Measurements from ENCODE around the gene KANK4. TPM values are rescaled to one million over a fixed set of nuclear protein-coding genes. Genes with fewer than 3 reads are reported as not detected.

The KANK4 gene
- polyA plus RNA-seq, 3 donors from 2014 or later = not detected

GRCh38 chr1:62349470-62350233, 30.4 kb upstream of the KANK4 start:
- Mint-ChIP-seq H3K27ac (no peak overlapping the region), H3K4me1 (no peaks in the 10 kb centered on the region), H3K4me3 (no peak overlapping the region), H3K9me3 (no peaks in the 10 kb centered on the region), H3K36me3 (no peaks in the 10 kb centered on the region), H3K27me3 (ENCODE audit: low read depth in 3 of 3) (peaks cover 1 to 2% (median 2%) of the 10 kb centered on the region in 3 donors)
- no peak for DNase-seq

DNA sequence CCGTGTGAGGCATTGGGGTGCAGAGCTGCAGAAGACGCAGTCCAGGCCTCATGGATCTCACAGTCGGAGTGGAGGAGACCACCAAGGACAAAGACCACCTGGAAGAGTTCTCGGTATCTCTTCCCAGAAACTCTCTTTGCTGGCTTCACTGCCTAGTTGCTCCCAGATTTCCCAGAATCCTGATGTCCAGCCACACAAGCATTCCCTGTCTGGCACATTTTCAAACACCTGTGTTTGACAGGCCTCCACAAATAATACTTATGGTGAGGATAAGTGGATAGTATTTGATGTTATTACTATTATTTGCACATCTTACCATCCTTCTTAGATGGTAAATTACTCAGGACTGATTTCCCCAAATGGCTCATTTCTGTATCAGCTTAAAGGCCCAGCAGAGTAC, 27.7 kb upstream of the KANK4 start:
- no peak overlapping the region for H3K27ac Mint-ChIP-seq
- peaks cover 0 to 2% (median 0%) of the 10 kb centered on the region in 3 donors for H3K27me3 Mint-ChIP-seq (ENCODE audit: low read depth in 3 of 3)
- H3K36me3 Mint-ChIP-seq = no peaks in the 10 kb centered on the region
- no peaks in the 10 kb centered on the region for H3K4me1 Mint-ChIP-seq
- H3K9me3 Mint-ChIP-seq = no peaks in the 10 kb centered on the region
- no peak for DNase-seq
- H3K4me3 Mint-ChIP-seq = no peak overlapping the region

- Mint-ChIP-seq H3K4me3 (no peak overlapping the region), H3K36me3 (no peaks in the 10 kb centered on the region), H3K27ac (no peak overlapping the region), H3K27me3 (ENCODE audit: low read depth in 3 of 3) (peaks cover 0 to 2% (median 1%) of the 10 kb centered on the region in 3 donors), H3K9me3 (no peaks in the 10 kb centered on the region), H3K4me1 (no peaks in the 10 kb centered on the region)
- DNase-seq = no peak
Observed at GRCh38 chr1:62343911-62344310, 24.7 kb upstream of the KANK4 start.

- H3K4me1 Mint-ChIP-seq = no peaks in the 10 kb centered on the region
- H3K9me3 Mint-ChIP-seq = no peaks in the 10 kb centered on the region
- no peak for DNase-seq
- H3K27me3 Mint-ChIP-seq (ENCODE audit: low read depth in 3 of 3) = peaks cover 0 to 1% (median 0%) of the 10 kb centered on the region in 3 donors
- H3K36me3 Mint-ChIP-seq = no peaks in the 10 kb centered on the region
- H3K4me3 Mint-ChIP-seq = no peak overlapping the region
- no peak overlapping the region for H3K27ac Mint-ChIP-seq
Observed at GRCh38 chr1:62342270-62342669, 23.0 kb upstream of the KANK4 start.

- H3K4me1 Mint-ChIP-seq = no peaks in the 10 kb centered on the region
- H3K36me3 Mint-ChIP-seq = no peaks in the 10 kb centered on the region
- DNase-seq = no peak
- no peak overlapping the region for H3K27ac Mint-ChIP-seq
- H3K4me3 Mint-ChIP-seq = no peak overlapping the region
- peaks cover 0 to 1% (median 0%) of the 10 kb centered on the region in 3 donors for H3K27me3 Mint-ChIP-seq (ENCODE audit: low read depth in 3 of 3)
- H3K9me3 Mint-ChIP-seq = no peaks in the 10 kb centered on the region
Observed at GRCh38 chr1:62341615-62342014, 22.4 kb upstream of the KANK4 start.

GRCh38 chr1:62341089-62341488, 21.9 kb upstream of the KANK4 start:
- no peak overlapping the region for H3K4me3 Mint-ChIP-seq
- no peak overlapping the region for H3K27ac Mint-ChIP-seq
- no peak for DNase-seq
- no peaks in the 10 kb centered on the region for H3K4me1 Mint-ChIP-seq
- no peaks in the 10 kb centered on the region for H3K9me3 Mint-ChIP-seq
- no peaks in the 10 kb centered on the region for H3K36me3 Mint-ChIP-seq
- H3K27me3 Mint-ChIP-seq (ENCODE audit: low read depth in 3 of 3) = peaks cover 0 to 1% (median 0%) of the 10 kb centered on the region in 3 donors

- H3K9me3 Mint-ChIP-seq = no peaks in the 10 kb centered on the region
- H3K27me3 Mint-ChIP-seq (ENCODE audit: low read depth in 3 of 3) = peaks cover 0 to 1% (median 0%) of the 10 kb centered on the region in 3 donors
- H3K4me3 Mint-ChIP-seq = no peak overlapping the region
- no peak for DNase-seq
- H3K4me1 Mint-ChIP-seq = no peaks in the 10 kb centered on the region
- no peak overlapping the region for H3K27ac Mint-ChIP-seq
- H3K36me3 Mint-ChIP-seq = no peaks in the 10 kb centered on the region
Observed at GRCh38 chr1:62337706-62338631, 18.7 kb upstream of the KANK4 start.

- Mint-ChIP-seq H3K4me3 (no peak overlapping the region), H3K27ac (no peak overlapping the region), H3K9me3 (no peaks in the 10 kb centered on the region), H3K27me3 (ENCODE audit: low read depth in 3 of 3) (peaks cover 0 to 3% (median 0%) of the 10 kb centered on the region in 3 donors), H3K4me1 (no peaks in the 10 kb centered on the region), H3K36me3 (no peaks in the 10 kb centered on the region)
- DNase-seq = no peak
Observed at GRCh38 chr1:62336995-62337705, 17.9 kb upstream of the KANK4 start.

GRCh38 chr1:62336638-62336994, 17.4 kb upstream of the KANK4 start:
- H3K4me1 Mint-ChIP-seq = no peaks in the 10 kb centered on the region
- H3K36me3 Mint-ChIP-seq = no peaks in the 10 kb centered on the region
- H3K9me3 Mint-ChIP-seq = no peaks in the 10 kb centered on the region
- no peak for DNase-seq
- no peak overlapping the region for H3K27ac Mint-ChIP-seq
- no peak overlapping the region for H3K4me3 Mint-ChIP-seq
- peaks cover 0 to 3% (median 0%) of the 10 kb centered on the region in 3 donors for H3K27me3 Mint-ChIP-seq (ENCODE audit: low read depth in 3 of 3)

DNA sequence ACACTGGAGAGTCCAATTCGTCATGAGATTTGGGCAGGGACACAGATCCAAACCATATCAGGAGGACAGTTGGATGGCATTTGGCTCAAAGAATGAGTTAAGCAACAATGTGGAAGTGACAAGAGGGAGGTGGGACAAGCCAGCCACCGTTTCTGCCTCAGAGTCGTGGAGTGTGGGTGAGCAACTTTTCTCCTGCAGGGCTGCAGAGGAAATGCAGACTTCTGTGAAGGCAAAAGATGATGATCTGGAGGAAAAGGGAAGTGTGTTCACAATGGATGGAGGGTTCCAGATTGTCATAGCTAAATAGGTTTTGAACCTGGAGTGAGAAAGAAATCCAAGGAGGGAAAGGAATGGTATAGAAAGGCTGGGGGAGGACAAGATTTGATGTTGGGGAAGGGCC, 16.4 kb upstream of the KANK4 start:
- no peaks in the 10 kb centered on the region for H3K36me3 Mint-ChIP-seq
- no peak overlapping the region for H3K4me3 Mint-ChIP-seq
- H3K27ac Mint-ChIP-seq = no peak overlapping the region
- peaks cover 0 to 5% (median 0%) of the 10 kb centered on the region in 3 donors for H3K27me3 Mint-ChIP-seq (ENCODE audit: low read depth in 3 of 3)
- no peaks in the 10 kb centered on the region for H3K4me1 Mint-ChIP-seq
- no peaks in the 10 kb centered on the region for H3K9me3 Mint-ChIP-seq
- DNase-seq = no peak

GRCh38 chr1:62334434-62334985, 15.3 kb upstream of the KANK4 start:
- no peaks in the 10 kb centered on the region for H3K36me3 Mint-ChIP-seq
- H3K9me3 Mint-ChIP-seq = peaks cover 0 to 2% (median 0%) of the 10 kb centered on the region in 6 donors
- H3K4me3 Mint-ChIP-seq = no peak overlapping the region
- H3K27ac Mint-ChIP-seq = no peak overlapping the region
- H3K4me1 Mint-ChIP-seq = no peaks in the 10 kb centered on the region
- peaks cover 0 to 5% (median 0%) of the 10 kb centered on the region in 3 donors for H3K27me3 Mint-ChIP-seq (ENCODE audit: low read depth in 3 of 3)
- DNase-seq = no peak

DNA sequence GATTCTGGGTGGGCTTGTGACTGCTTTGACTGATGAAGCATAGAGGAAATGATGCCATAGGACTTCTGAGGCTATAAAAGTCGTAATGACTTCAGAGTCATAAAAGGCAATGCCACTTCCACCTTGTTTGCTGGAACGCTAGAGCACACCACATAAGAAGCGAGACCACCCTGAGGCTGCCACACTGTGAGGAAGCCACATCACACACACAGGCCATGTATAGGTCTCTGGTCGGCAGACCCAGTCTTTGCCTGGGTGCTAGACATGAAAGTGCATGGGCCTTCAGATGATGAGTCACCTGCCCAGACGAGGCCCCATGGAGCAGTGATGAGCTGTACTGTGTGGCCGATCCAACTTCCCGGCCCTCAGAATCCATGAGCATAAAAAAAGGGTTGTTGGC, 14.2 kb upstream of the KANK4 start:
- Mint-ChIP-seq H3K9me3 (peaks cover 0 to 2% (median 0%) of the 10 kb centered on the region in 6 donors), H3K36me3 (no peaks in the 10 kb centered on the region), H3K4me3 (no peak overlapping the region), H3K27me3 (ENCODE audit: low read depth in 3 of 3) (peaks cover 0 to 4% (median 0%) of the 10 kb centered on the region in 3 donors), H3K4me1 (no peaks in the 10 kb centered on the region), H3K27ac (no peak overlapping the region)
- no peak for DNase-seq

- no peak for DNase-seq
- Mint-ChIP-seq H3K27me3 (ENCODE audit: low read depth in 3 of 3) (peaks cover 0 to 3% (median 0%) of the 10 kb centered on the region in 3 donors), H3K27ac (no peak overlapping the region), H3K4me1 (no peaks in the 10 kb centered on the region), H3K4me3 (no peak overlapping the region), H3K9me3 (peaks cover 0 to 2% (median 0%) of the 10 kb centered on the region in 6 donors), H3K36me3 (no peaks in the 10 kb centered on the region)
Observed at GRCh38 chr1:62327360-62328055, 8.3 kb upstream of the KANK4 start.

Measured in immature natural killer cell (primary cell).